ENCODE measurements around the gene MLLT10. TPM values are rescaled to one million over a fixed set of nuclear protein-coding genes. Genes with fewer than 3 reads are reported as not detected.

MLLT10 gene
- total and polyA plus RNA-seq, 2 of the 8 experiments (the other 6 are each of a cell fraction or from before 2014, with no cell fraction given), result 53.1 to 62.1 TPM

DNA sequence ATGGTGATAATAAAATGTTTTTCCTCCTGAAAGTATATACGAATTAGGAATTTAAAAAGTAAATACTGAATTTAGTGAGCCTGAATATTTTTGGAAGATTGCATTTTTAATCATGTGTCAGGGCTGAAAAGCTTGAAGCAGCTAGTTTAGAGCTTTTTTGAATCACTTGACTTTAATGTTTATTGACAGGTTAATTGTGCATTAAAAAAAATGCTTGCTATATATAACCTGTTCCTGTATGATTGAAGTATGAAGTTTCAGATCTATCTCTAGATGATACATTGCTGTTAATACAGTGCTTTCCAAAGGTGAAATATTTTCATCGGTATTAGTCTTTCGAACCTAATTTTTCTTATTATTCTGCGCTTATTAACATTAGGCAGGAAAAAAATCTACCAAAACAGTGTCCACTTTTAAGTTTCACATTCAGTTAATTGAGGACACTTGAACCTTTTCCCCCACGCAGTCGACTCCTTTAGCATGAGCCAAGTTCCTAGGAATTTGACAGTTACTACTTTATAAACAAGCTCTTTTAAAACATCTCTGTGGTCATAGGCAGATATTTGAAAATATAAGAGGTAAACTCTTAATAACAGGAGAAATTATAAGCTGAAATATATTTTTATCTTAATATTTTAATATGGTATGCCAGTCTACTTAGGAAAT, 187.1 kb downstream of the MLLT10 start (continued):
- TF ChIP-seq ZNF274 (IDR thresholded peaks at IDR 0.05; ENCODE audit: borderline replicate concordance, extremely low read depth, low read length) (no peak), POU5F1 (IDR thresholded peaks at IDR 0.05; ENCODE audit: low read depth, low read length) (no peak), CHD1 (IDR thresholded peaks at IDR 0.05; ENCODE audit: low read depth, low read length) (no peak)
